Neuronal stem cell (in vitro differentiated cells): ENCODE data around the gene SAP25.
A peak's percentile ranks its signal among the peaks of the same experiment; 100 is the strongest.

Experiments
- DNase-seq: peaks from one replicate; pipeline ENCODE4 v3.0.0-alpha.2; 2013; ENCODE audit warnings: low spot score
- H2AFZ ChIP-seq: one replicate; pipeline ENCODE4 v1.6.1; 2013; ENCODE audit warnings: mild to moderate bottlenecking, low read length, inconsistent platforms
- H2AK5ac ChIP-seq: 2 replicates; pipeline ENCODE4 v1.6.1; 2013; ENCODE audit warnings: low read depth, mild to moderate bottlenecking, inconsistent platforms, low read length, moderate library complexity, mixed read lengths
- H2BK120ac ChIP-seq: 2 replicates; pipeline ENCODE4 v1.6.1; 2013; ENCODE audit warnings: low read depth, mild to moderate bottlenecking, inconsistent platforms, low read length, moderate library complexity, mixed read lengths
- H2BK12ac ChIP-seq: one replicate; pipeline ENCODE4 v1.6.1; 2013; ENCODE audit warnings: low read length, inconsistent platforms
- H2BK15ac ChIP-seq: 2 replicates; pipeline ENCODE4 v1.6.1; 2013; ENCODE audit warnings: mild to moderate bottlenecking, low read length, inconsistent platforms, mixed read lengths
- H2BK5ac ChIP-seq: one replicate; pipeline ENCODE4 v1.6.1; 2013; ENCODE audit warnings: inconsistent platforms, mild to moderate bottlenecking, low read length, moderate library complexity
- H3K14ac ChIP-seq: one replicate; pipeline ENCODE4 v1.6.1; 2013; ENCODE audit warnings: low read length, inconsistent platforms
- H3K18ac ChIP-seq: 2 replicates; pipeline ENCODE4 v1.6.1; 2013; ENCODE audit warnings: low read length, inconsistent platforms
- H3K23ac ChIP-seq: 2 replicates; pipeline ENCODE4 v1.6.1; 2013; ENCODE audit warnings: low read depth, mild to moderate bottlenecking, mixed read lengths, low read length, inconsistent platforms; ENCODE audit not compliant: poor library complexity
- H3K27ac ChIP-seq: replicated peaks from 3 replicates; pipeline ENCODE4 v1.5.1; 2013; ENCODE audit warnings: low read length, inconsistent platforms
- H3K27me3 ChIP-seq, 3 experiments: 2 replicates each; pipeline ENCODE4 v1.6.1; 2013; ENCODE audit warnings: low read length in 3 of 3, mild to moderate bottlenecking in 2 of 3, inconsistent platforms in 1 of 3, low read depth in 1 of 3, mixed read lengths in 1 of 3, moderate library complexity in 1 of 3; ENCODE audit not compliant: control insufficient read depth in 3 of 3, insufficient read depth in 3 of 3
- H3K36me3 ChIP-seq, 2 donors: replicated peaks in 1 of 2; 2 replicates each; pipeline ENCODE4 v1.6.1; 2013; ENCODE audit warnings: low read length in 2 of 2; ENCODE audit not compliant: control insufficient read depth in 2 of 2, insufficient read depth in 2 of 2
- H3K4ac ChIP-seq: 2 replicates; pipeline ENCODE4 v1.6.1; 2013; ENCODE audit warnings: inconsistent platforms, mild to moderate bottlenecking, low read length, moderate library complexity
- H3K4me1 ChIP-seq, 2 donors: 1 replicate in 1 of 2; 2 replicates in 1 of 2; pipeline ENCODE4 v1.6.1; 2013; ENCODE audit warnings: low read length in 2 of 2, low read depth in 1 of 2; ENCODE audit not compliant: control insufficient read depth in 2 of 2, insufficient read depth in 1 of 2
- H3K4me2 ChIP-seq: one replicate; pipeline ENCODE4 v1.6.1; 2013; ENCODE audit warnings: mild to moderate bottlenecking, low read length, inconsistent platforms; ENCODE audit not compliant: insufficient read depth, poor library complexity, severe bottlenecking
- H3K4me3 ChIP-seq, 2 donors: 2 replicates each; pipeline ENCODE4 v1.5.1; 2013; ENCODE audit warnings: low read length in 2 of 2, mild to moderate bottlenecking in 2 of 2, inconsistent platforms in 1 of 2, moderate library complexity in 1 of 2
- H3K79me1 ChIP-seq: one replicate; pipeline ENCODE4 v1.6.1; 2013; ENCODE audit warnings: low read depth, mild to moderate bottlenecking, inconsistent platforms, low read length, moderate library complexity
- H3K9ac ChIP-seq: one replicate; pipeline ENCODE4 v1.6.1; 2013; ENCODE audit warnings: mild to moderate bottlenecking, low read depth, low read length, inconsistent platforms; ENCODE audit not compliant: poor library complexity
- H3K9me3 ChIP-seq, 2 donors: replicated peaks in 1 of 2; 2 replicates each; pipeline versions ENCODE3 to v1.6.1; 2013; ENCODE audit warnings: low read length in 2 of 2, mild to moderate bottlenecking in 2 of 2, inconsistent platforms in 1 of 2, low read depth in 1 of 2, mixed read lengths in 1 of 2, moderate library complexity in 1 of 2; ENCODE audit not compliant: control insufficient read depth in 2 of 2, insufficient read depth in 1 of 2
- H4K8ac ChIP-seq: one replicate; pipeline ENCODE4 v1.6.1; 2013; ENCODE audit warnings: low read depth, mild to moderate bottlenecking, inconsistent platforms, low read length, moderate library complexity
- H4K91ac ChIP-seq: one replicate; pipeline ENCODE4 v1.6.1; 2013; ENCODE audit warnings: low read length, low read depth, mild to moderate bottlenecking, inconsistent platforms; ENCODE audit not compliant: poor library complexity
- WGBS, 2 donors: extraction: QIAGEN DNeasy Blood & Tissue Kit; methylation state at CpG; one replicate each; pipeline ENCODE4 v1.1.7; 2013; ENCODE audit warnings: missing lambda C conversion rate in 2 of 2, mixed read lengths in 1 of 2; ENCODE audit not compliant: insufficient read length in 2 of 2, insufficient replicate concordance in 1 of 2; ENCODE audit errors: extremely low coverage in 2 of 2; 5-methylcytosine and 5-hydroxymethylcytosine counted together

Gene SAP25

GRCh38 chr7:100614308-100614861 lies 40.7 kb upstream of the SAP25 start:
- no CpG with 5 or more reads among the region's 6 CpGs for WGBS, 2 donors
- Histone ChIP-seq H4K8ac (no peak overlapping the region), H2BK12ac (no peak overlapping the region), H3K14ac (no peak overlapping the region), H3K4me2 (no peak overlapping the region), H3K4me3 (no peak overlapping the region), H2AFZ (no peak overlapping the region), H2BK5ac (no peak overlapping the region), H3K18ac (no peak overlapping the region), H3K79me1 (no peaks in the 10 kb centered on the region), H3K27ac (no peak overlapping the region), H4K91ac (no peak overlapping the region), H3K4me1 (peaks cover 3 to 6% of the 10 kb centered on the region in 2 donors), H3K27me3 (no peaks in the 10 kb centered on the region), H3K4ac (no peak overlapping the region), H3K9me3 (no peaks in the 10 kb centered on the region), H2BK15ac (no peak overlapping the region), H3K36me3 (peaks cover 0 to 9% of the 10 kb centered on the region in 2 donors), H2BK120ac (no peak overlapping the region), H2AK5ac (no peak overlapping the region), H3K23ac (no peak overlapping the region), H3K9ac (no peak overlapping the region)
- DNase-seq = no peak

DNA sequence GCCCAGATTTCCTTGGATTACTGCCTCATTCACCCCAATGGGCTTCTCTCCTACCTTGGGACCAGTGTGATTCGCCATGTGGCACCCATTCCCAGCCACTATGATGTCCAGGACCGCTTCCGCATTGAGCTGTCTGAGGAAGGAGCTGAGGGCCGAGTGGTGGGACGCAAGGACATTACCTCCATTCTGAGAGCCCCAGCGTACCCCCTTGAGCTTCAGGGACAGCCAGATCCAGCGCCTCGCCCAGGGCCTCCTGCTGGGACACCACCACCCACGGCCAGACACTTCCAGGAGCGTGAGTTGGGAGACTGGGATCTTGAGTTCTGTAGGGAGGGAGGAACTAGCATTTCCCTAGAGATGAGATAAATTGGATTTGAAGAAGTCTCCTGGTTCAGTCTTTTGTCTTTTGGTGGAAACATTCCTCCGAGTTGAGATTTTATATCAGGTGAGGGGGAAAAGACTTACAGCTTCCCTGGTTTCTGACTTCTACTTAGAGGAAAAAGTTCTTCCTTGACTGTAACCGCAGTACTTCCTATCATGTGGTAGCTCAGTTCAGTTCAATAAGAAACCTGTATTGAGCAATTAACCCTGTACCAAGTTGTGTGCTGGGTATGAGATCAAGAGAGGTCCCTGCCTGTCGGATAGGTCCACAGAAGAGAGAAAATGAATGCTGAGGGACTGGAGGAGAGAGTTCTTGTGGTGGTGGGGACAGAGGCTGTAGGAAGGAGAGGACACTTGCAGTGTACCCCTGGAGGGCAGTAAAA lies 39.9 kb upstream of the SAP25 start:
- Histone ChIP-seq H3K4me1 (peaks cover 3 to 6% of the 10 kb centered on the region in 2 donors), H3K27ac (no peak overlapping the region), H3K27me3 (no peaks in the 10 kb centered on the region), H2AK5ac (peak overlapping the region; percentile 23), H2BK15ac (no peak overlapping the region), H3K4ac (no peak overlapping the region), H2BK120ac (no peak overlapping the region), H3K23ac (peak overlapping the region; percentile 22), H4K91ac (no peak overlapping the region), H2BK5ac (no peak overlapping the region), H4K8ac (no peak overlapping the region), H3K14ac (no peak overlapping the region), H3K4me3 (peak overlapping the region in 1 of 2 donors; percentile 60), H3K18ac (no peak overlapping the region), H3K4me2 (no peak overlapping the region), H3K9ac (no peak overlapping the region), H3K9me3 (no peaks in the 10 kb centered on the region), H2AFZ (no peak overlapping the region), H3K36me3 (peaks cover 0 to 9% of the 10 kb centered on the region in 2 donors), H3K79me1 (no peaks in the 10 kb centered on the region), H2BK12ac (no peak overlapping the region)
- no CpG with 5 or more reads among the region's 13 CpGs for WGBS, 2 donors
- DNase-seq = no peak

DNA sequence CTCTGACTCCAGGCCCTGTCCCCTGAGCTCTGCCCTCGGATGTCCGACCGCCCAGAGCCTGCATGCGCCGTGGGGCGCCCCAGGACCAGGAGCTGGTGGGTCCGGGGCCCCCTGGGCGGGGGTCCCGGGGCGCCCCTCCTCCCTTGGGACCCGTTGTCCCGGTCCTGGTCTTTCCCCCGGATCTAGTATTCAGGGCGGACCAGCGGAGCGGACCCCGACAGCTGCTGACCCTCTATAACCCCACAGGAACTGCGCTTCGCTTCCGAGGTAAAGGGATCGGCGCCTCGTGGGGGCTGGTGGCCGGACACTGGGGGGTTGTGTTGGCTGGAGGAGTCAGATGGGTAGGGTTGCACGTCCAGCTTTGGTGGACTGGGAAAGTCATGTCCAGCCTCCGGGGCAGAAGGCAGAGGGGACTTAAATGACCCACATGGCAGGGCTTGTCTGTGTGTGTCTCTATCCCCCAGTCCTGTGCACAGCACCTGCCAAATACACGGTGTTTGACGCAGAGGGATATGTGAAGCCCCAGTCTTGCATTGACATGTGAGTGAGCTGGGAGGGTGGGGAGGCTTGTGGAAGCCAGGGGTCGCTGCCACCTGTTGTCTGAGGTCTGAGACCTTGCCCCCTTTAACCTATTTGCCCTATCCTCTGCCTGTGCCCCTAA lies 39.2 kb upstream of the SAP25 start:
- no peaks in the 10 kb centered on the region for H3K9me3 ChIP-seq
- no peak overlapping the region for H2BK120ac ChIP-seq
- peak overlapping the region; percentile 23 for H2AK5ac ChIP-seq
- H3K36me3 ChIP-seq = peaks cover 0 to 9% of the 10 kb centered on the region in 2 donors
- peak overlapping the region; percentile 58 for H3K18ac ChIP-seq
- no peak overlapping the region for H3K4ac ChIP-seq
- H2AFZ ChIP-seq = peak overlapping the region; percentile 92
- peak overlapping the region; percentile 28 for H2BK15ac ChIP-seq
- H3K9ac ChIP-seq = peak overlapping the region; percentile 85
- H2BK5ac ChIP-seq = no peak overlapping the region
- H4K8ac ChIP-seq = no peak overlapping the region
- H3K27ac ChIP-seq = no peak overlapping the region
- no peak for DNase-seq
- no peak overlapping the region for H2BK12ac ChIP-seq
- peak overlapping the region; percentile 15 for H3K23ac ChIP-seq
- H3K4me3 ChIP-seq = peak overlapping the region; percentile 60 to 76
- WGBS, 2 donors = no CpG with 5 or more reads among the region's 29 CpGs
- no peak overlapping the region for H4K91ac ChIP-seq
- no peaks in the 10 kb centered on the region for H3K27me3 ChIP-seq
- no peak overlapping the region for H3K14ac ChIP-seq
- H3K79me1 ChIP-seq = no peaks in the 10 kb centered on the region
- peaks cover 3 to 6% of the 10 kb centered on the region in 2 donors for H3K4me1 ChIP-seq
- H3K4me2 ChIP-seq = peak overlapping the region; percentile 94
